ENCODE data around the gene PKN3. TPM values are rescaled to one million over a fixed set of nuclear protein-coding genes. Genes with fewer than 3 reads are reported as not detected.

Gene PKN3
- total and polyA plus RNA-seq, 9 of the 15 experiments (the other 6 are each of a cell fraction or from before 2014, with no cell fraction given), result 0.82 to 49.2 (median 19.7) TPM

DNA sequence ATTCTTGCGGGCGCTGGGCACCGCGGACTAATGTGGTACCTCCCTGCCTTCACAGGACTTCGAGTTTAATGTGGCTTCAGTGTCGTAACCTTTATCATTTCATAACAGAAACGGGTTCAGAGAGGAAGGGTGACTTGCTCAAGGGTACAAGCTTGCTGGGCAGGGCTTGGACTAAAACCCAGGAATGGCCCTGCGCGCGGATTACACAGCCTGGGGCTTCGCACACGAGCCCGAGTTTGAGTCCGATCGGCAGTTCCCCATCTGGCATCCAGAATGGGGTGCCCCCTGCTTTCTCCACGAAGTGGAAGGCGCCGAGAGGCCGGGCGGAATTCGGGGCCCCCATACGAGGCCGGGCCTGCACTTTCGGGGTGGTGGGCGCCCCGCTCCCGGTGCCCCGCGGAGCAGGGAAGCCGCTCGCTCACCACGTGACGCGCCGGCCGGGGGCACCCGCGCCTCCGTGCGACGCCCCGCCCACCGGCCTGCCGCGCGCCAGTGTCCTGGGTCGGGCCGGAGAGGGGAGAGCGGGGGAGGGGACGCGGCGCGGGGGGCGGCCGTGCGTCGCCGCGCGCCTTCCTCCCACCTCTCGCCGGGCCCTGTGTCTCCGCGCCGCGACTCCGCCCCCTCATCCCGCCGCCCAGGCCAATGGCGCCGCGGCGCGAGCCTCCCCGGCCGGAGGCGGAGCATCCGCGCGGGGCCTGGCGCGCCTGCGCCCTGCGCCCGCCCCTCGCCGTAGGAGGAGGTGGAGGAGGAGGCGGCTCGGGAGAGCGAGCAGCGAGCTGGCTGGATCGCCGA is 13.6 kb upstream of the PKN3 start, which contains the start of gene SET (continued):
- peak; percentile 82 to 99 for TF ChIP-seq MAZ (CRISPR knock-in tag; conservative IDR thresholded peaks at IDR 0.05 in 1 of 2, IDR thresholded peaks at IDR 0.05 in 1 of 2)
- TF ChIP-seq, protein P1, sequence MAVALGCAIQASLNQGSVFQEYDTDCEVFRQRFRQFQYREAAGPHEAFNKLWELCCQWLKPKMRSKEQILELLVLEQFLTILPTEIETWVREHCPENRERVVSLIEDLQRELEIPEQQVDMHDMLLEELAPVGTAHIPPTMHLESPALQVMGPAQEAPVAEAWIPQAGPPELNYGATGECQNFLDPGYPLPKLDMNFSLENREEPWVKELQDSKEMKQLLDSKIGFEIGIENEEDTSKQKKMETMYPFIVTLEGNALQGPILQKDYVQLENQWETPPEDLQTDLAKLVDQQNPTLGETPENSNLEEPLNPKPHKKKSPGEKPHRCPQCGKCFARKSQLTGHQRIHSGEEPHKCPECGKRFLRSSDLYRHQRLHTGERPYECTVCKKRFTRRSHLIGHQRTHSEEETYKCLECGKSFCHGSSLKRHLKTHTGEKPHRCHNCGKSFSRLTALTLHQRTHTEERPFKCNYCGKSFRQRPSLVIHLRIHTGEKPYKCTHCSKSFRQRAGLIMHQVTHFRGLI (CRISPR knock-in tag; IDR thresholded peaks at IDR 0.05), result peak; percentile 74; the same call in 1 of the 2 replicates
- TF ChIP-seq, protein P2, sequence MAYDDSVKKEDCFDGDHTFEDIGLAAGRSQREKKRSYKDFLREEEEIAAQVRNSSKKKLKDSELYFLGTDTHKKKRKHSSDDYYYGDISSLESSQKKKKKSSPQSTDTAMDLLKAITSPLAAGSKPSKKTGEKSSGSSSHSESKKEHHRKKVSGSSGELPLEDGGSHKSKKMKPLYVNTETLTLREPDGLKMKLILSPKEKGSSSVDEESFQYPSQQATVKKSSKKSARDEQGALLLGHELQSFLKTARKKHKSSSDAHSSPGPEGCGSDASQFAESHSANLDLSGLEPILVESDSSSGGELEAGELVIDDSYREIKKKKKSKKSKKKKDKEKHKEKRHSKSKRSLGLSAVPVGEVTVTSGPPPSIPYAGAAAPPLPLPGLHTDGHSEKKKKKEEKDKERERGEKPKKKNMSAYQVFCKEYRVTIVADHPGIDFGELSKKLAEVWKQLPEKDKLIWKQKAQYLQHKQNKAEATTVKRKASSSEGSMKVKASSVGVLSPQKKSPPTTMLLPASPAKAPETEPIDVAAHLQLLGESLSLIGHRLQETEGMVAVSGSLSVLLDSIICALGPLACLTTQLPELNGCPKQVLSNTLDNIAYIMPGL (CRISPR knock-in tag; IDR thresholded peaks at IDR 0.05), result 0 out of 2 replicates have a peak, but pooled peaks have one; percentile 79
- no peak for TF ChIP-seq PTBP1 (IDR thresholded peaks at IDR 0.05; ENCODE audit: low read depth, low read length)
- TF ChIP-seq HNRNPK (IDR thresholded peaks at IDR 0.05; ENCODE audit: low read depth, low read length, poor library complexity, severe bottlenecking), result no peak
- TF ChIP-seq, protein P3, sequence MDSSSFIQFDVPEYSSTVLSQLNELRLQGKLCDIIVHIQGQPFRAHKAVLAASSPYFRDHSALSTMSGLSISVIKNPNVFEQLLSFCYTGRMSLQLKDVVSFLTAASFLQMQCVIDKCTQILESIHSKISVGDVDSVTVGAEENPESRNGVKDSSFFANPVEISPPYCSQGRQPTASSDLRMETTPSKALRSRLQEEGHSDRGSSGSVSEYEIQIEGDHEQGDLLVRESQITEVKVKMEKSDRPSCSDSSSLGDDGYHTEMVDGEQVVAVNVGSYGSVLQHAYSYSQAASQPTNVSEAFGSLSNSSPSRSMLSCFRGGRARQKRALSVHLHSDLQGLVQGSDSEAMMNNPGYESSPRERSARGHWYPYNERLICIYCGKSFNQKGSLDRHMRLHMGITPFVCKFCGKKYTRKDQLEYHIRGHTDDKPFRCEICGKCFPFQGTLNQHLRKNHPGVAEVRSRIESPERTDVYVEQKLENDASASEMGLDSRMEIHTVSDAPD (CRISPR knock-in tag; IDR thresholded peaks at IDR 0.05), result 0 out of 2 replicates have a peak, but pooled peaks have one; percentile 52
- TF ChIP-seq ZNF696 (CRISPR knock-in tag; conservative IDR thresholded peaks at IDR 0.05), result no peak
- no peak for TF ChIP-seq TGIF2 (CRISPR knock-in tag; IDR thresholded peaks at IDR 0.05)
- 0 out of 2 replicates have a peak, but pooled peaks have one; percentile 17 for TF ChIP-seq LCOR (CRISPR knock-in tag; IDR thresholded peaks at IDR 0.05)
- peak in 1 of 2 experiments; percentile 82; a peak in 1 of 3 replicates for TF ChIP-seq CBX3 (IDR thresholded peaks at IDR 0.05; ENCODE audit: borderline replicate concordance in 1 of 2, low read length in 2 of 2)
- no peak for TF ChIP-seq ARID2 (IDR thresholded peaks at IDR 0.05)
- TF ChIP-seq, protein P4, sequence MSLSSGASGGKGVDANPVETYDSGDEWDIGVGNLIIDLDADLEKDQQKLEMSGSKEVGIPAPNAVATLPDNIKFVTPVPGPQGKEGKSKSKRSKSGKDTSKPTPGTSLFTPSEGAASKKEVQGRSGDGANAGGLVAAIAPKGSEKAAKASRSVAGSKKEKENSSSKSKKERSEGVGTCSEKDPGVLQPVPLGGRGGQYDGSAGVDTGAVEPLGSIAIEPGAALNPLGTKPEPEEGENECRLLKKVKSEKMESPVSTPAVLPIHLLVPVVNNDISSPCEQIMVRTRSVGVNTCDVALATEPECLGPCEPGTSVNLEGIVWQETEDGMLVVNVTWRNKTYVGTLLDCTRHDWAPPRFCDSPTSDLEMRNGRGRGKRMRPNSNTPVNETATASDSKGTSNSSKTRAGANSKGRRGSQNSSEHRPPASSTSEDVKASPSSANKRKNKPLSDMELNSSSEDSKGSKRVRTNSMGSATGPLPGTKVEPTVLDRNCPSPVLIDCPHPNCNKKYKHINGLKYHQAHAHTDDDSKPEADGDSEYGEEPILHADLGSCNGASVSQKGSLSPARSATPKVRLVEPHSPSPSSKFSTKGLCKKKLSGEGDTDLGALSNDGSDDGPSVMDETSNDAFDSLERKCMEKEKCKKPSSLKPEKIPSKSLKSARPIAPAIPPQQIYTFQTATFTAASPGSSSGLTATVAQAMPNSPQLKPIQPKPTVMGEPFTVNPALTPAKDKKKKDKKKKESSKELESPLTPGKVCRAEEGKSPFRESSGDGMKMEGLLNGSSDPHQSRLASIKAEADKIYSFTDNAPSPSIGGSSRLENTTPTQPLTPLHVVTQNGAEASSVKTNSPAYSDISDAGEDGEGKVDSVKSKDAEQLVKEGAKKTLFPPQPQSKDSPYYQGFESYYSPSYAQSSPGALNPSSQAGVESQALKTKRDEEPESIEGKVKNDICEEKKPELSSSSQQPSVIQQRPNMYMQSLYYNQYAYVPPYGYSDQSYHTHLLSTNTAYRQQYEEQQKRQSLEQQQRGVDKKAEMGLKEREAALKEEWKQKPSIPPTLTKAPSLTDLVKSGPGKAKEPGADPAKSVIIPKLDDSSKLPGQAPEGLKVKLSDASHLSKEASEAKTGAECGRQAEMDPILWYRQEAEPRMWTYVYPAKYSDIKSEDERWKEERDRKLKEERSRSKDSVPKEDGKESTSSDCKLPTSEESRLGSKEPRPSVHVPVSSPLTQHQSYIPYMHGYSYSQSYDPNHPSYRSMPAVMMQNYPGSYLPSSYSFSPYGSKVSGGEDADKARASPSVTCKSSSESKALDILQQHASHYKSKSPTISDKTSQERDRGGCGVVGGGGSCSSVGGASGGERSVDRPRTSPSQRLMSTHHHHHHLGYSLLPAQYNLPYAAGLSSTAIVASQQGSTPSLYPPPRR (CRISPR knock-in tag; IDR thresholded peaks at IDR 0.05; ENCODE audit: borderline replicate concordance), result peak; percentile 75; the same call in 1 of the 2 replicates
- TF ChIP-seq HEY1 (CRISPR knock-in tag; IDR thresholded peaks at IDR 0.05; ENCODE audit: borderline replicate concordance), result no peak
- peak; percentile 75 for TF ChIP-seq CHD4 (IDR thresholded peaks at IDR 0.05; ENCODE audit: insufficient read depth, insufficient replicate concordance, low read depth, low read length, poor library complexity, severe bottlenecking)
- TF ChIP-seq ZNF165 (CRISPR knock-in tag; IDR thresholded peaks at IDR 0.05; ENCODE audit: borderline replicate concordance), result peak; percentile 86; the same call in 1 of the 2 replicates
- TF ChIP-seq PRMT5 (CRISPR knock-in tag; IDR thresholded peaks at IDR 0.05), result no peak

Measured in K562 (cell line).